Liver (tissue), 9 donors: Measurements from ENCODE around the gene DENND6A. TPM values are rescaled to one million over a fixed set of nuclear protein-coding genes. Genes with fewer than 3 reads are reported as not detected.

Experiments used
- DNase-seq: peaks from one replicate; pipeline ENCODE4 v3.0.0-alpha.2; 2017; ENCODE audit warnings: low spot score
- H3K27ac ChIP-seq, 2 donors: one replicate each; pipeline ENCODE4 v1.7.0; 2013; ENCODE audit warnings: inconsistent platforms in 2 of 2, low read length in 2 of 2, control low read depth in 1 of 2, low read depth in 1 of 2, mild to moderate bottlenecking in 1 of 2
- H3K27me3 ChIP-seq, 4 donors: one replicate each; pipeline versions ENCODE4 v1.6.1 to v1.7.0; 2013; ENCODE audit warnings: low read length in 3 of 4, inconsistent platforms in 1 of 4, mild to moderate bottlenecking in 1 of 4, moderate library complexity in 1 of 4; ENCODE audit not compliant: control insufficient read depth in 4 of 4, insufficient read depth in 4 of 4
- H3K36me3 ChIP-seq, 4 donors: one replicate each; pipeline versions ENCODE4 v1.6.1 to v1.7.0; 2013; ENCODE audit warnings: low read length in 3 of 4, mild to moderate bottlenecking in 3 of 4, low read depth in 1 of 4, moderate library complexity in 1 of 4; ENCODE audit not compliant: control insufficient read depth in 4 of 4, insufficient read depth in 3 of 4
- H3K4me1 ChIP-seq, 4 donors: one replicate each; pipeline versions ENCODE4 v1.6.1 to v1.7.0; 2013; ENCODE audit warnings: low read length in 3 of 4, mild to moderate bottlenecking in 3 of 4, moderate library complexity in 1 of 4; ENCODE audit not compliant: control insufficient read depth in 4 of 4, insufficient read depth in 4 of 4
- H3K4me3 ChIP-seq, 3 donors: one replicate each; pipeline versions ENCODE4 v1.6.1 to v1.7.0; 2013; ENCODE audit warnings: low read length in 3 of 3, control low read depth in 1 of 3, low read depth in 1 of 3, mild to moderate bottlenecking in 1 of 3
- H3K9ac ChIP-seq, 2 donors: one replicate each; pipeline ENCODE4 v1.7.0; 2013; ENCODE audit warnings: low read length in 2 of 2, mild to moderate bottlenecking in 2 of 2, moderate library complexity in 2 of 2, control low read depth in 1 of 2, low read depth in 1 of 2
- H3K9me3 ChIP-seq, 4 donors: one replicate each; pipeline versions ENCODE4 v1.6.1 to v1.7.0; 2013; ENCODE audit warnings: low read length in 3 of 4; ENCODE audit not compliant: control insufficient read depth in 4 of 4
- EGR1 ChIP-seq, 2 donors: IDR thresholded peaks; 2 replicates each; pipeline ENCODE4 v1.6.1; 2016 to 2018; ENCODE audit warnings: antibody characterized with exemption in 2 of 2, low read depth in 2 of 2
- FOXA1 ChIP-seq: IDR thresholded peaks from 2 replicates; pipeline ENCODE4 v1.6.1; 2016; ENCODE audit warnings: antibody characterized with exemption
- GABPA ChIP-seq, 2 donors: IDR thresholded peaks in 1 of 2; conservative IDR thresholded peaks in 1 of 2; 2 replicates each; pipeline ENCODE4 v1.6.1; 2016; ENCODE audit warnings: antibody characterized with exemption in 2 of 2, mild to moderate bottlenecking in 1 of 2, moderate library complexity in 1 of 2
- HNF4A ChIP-seq, 2 donors: conservative IDR thresholded peaks; 2 replicates each; pipeline ENCODE4 v1.6.1; 2016; ENCODE audit warnings: antibody characterized with exemption in 2 of 2, mild to moderate bottlenecking in 2 of 2
- HNF4G ChIP-seq: IDR thresholded peaks from 2 replicates; pipeline ENCODE4 v1.6.1; 2016; ENCODE audit warnings: antibody characterized with exemption
- JUND ChIP-seq, 2 donors: IDR thresholded peaks; 2 replicates each; pipeline ENCODE4 v1.6.1; 2016; ENCODE audit warnings: antibody characterized with exemption in 2 of 2
- NR2F2 ChIP-seq: IDR thresholded peaks from 2 replicates; pipeline ENCODE4 v1.6.1; 2016; ENCODE audit warnings: antibody characterized with exemption
- RAD21 ChIP-seq, 2 donors: IDR thresholded peaks; 2 replicates each; pipeline ENCODE4 v1.6.1; 2016; ENCODE audit warnings: antibody characterized with exemption in 2 of 2, mild to moderate bottlenecking in 2 of 2
- RXRA ChIP-seq, 2 donors: IDR thresholded peaks; 2 replicates each; pipeline ENCODE4 v1.6.1; 2017 to 2018; ENCODE audit warnings: antibody characterized with exemption in 2 of 2, mild to moderate bottlenecking in 1 of 2
- SP1 ChIP-seq: IDR thresholded peaks from 2 replicates; pipeline ENCODE4 v1.6.1; 2018; ENCODE audit warnings: antibody characterized with exemption, mild to moderate bottlenecking
- TAF1 ChIP-seq: conservative IDR thresholded peaks from 2 replicates; pipeline ENCODE4 v1.6.1; 2016; ENCODE audit warnings: antibody characterized with exemption, mild to moderate bottlenecking
- YY1 ChIP-seq: IDR thresholded peaks from 2 replicates; pipeline ENCODE4 v1.6.1; 2016; ENCODE audit warnings: antibody characterized with exemption, mild to moderate bottlenecking
- WGBS: extraction: QIAGEN DNeasy Blood & Tissue Kit; methylation state at CpG from one replicate; pipeline ENCODE4 v1.1.7; 2013; 5-methylcytosine and 5-hydroxymethylcytosine counted together
- polyA plus RNA-seq, 2 donors: library from polyadenylated mRNA; stranded (reverse) in 1 of 2; unstranded in 1 of 2; fragments of 200-250 nt in 1 of 2; fragments of >200 nt in 1 of 2; fragmentation: Nextera tagmentation in 1 of 2; extraction: Ambion mirVana in 1 of 2; gene quantifications; one replicate each; pipeline versions ENCODE4 v1.2.1 to v1.2.3, GENCODE V29; 2013 to 2015
- total RNA-seq, 2 donors: library from RNA; depleted of rRNA; stranded (reverse); fragments of >200 nt; gene quantifications; one replicate each; pipeline ENCODE4 v1.2.3, GENCODE V29; 2014
- TF ChIP-seq, protein P1 (sequence below): IDR thresholded peaks from 2 replicates; pipeline ENCODE4 v1.6.1; 2016; ENCODE audit warnings: antibody characterized with exemption
- TF ChIP-seq, protein P2 (sequence below): IDR thresholded peaks from 2 replicates; pipeline ENCODE4 v1.6.1; 2016; ENCODE audit warnings: antibody characterized with exemption
- TF ChIP-seq, protein P3 (sequence below): IDR thresholded peaks from 2 replicates; pipeline ENCODE4 v1.6.1; 2016; ENCODE audit warnings: antibody characterized with exemption
- TF ChIP-seq, protein P4 (sequence below): fragments of 150-350 bp; IDR thresholded peaks from 2 replicates; pipeline ENCODE4 v1.5.1; 2017; ENCODE audit warnings: improper control_type of control experiment, low read depth, low read length; ENCODE audit not compliant: missing input control
- TF ChIP-seq, protein P5 (sequence below): IDR thresholded peaks from 2 replicates; pipeline ENCODE4 v1.6.1; 2016; ENCODE audit warnings: antibody characterized with exemption, mild to moderate bottlenecking
- donor health status: healthy.
- donor health status: healthy.
- donor health status: healthy.
- donor health status: healthy.
- donor health status: healthy.

Gene DENND6A, protein sequence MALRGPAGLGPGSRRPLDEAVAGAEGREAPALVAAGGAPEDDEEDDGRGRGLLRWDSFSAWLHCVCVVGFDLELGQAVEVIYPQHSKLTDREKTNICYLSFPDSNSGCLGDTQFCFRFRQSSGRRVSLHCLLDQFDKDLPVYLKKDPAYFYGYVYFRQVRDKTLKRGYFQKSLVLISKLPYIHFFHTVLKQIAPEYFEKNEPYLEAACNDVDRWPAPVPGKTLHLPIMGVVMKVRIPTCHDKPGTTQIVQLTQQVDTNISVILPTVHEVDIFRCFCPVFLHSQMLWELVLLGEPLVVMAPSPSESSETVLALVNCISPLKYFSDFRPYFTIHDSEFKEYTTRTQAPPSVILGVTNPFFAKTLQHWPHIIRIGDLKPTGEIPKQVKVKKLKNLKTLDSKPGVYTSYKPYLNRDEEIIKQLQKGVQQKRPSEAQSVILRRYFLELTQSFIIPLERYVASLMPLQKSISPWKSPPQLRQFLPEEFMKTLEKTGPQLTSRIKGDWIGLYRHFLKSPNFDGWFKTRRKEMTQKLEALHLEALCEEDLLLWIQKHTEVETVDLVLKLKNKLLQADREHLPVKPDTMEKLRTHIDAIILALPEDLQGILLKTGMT
- total RNA-seq, result 10 to 100 TPM; 11.6 to 12.2 TPM
- 1 to 10 TPM; 3.1 to 4.5 TPM for polyA plus RNA-seq

DNA sequence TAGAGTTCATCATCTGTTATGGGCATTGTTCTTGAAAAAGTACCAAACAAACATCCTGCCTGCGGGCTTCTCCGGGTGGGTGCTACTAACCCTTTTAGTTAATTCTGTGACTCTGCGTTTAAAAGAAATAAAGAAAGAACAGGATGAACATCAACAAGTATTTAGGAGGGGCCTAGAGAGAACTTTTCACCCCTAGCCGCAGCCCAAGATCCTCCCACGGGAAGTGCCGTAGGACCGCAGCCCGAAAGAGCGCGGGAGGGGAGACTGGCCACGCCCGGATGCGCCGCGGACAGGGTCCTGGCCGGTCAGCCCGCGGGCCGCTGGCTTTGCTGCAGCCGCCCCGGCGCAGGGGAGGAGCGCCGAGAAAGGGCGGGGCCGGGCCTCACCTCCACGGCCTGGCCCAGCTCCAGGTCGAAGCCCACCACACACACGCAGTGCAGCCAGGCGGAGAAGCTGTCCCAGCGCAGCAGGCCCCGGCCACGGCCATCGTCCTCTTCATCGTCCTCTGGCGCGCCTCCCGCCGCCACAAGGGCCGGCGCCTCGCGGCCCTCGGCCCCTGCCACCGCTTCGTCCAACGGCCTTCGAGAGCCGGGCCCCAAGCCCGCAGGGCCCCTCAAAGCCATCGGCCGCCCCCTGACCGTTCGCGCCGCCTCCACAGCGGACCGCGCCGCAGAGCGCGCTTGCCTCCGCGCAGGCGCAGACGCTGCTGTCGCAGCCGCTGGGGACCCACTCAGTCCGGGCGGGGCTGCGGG lies at the start of gene DENND6A:
DENND6A (minus strand) TSS at position 682 of the 752 bp plus-strand sequence; CDS start at position 623, 59 bp downstream.
- WGBS, result under 1% methylated on average over 71 of the region's 71 CpGs
- peak; percentile 94 for DNase-seq
- no peaks in the 10 kb centered on the region for H3K36me3 ChIP-seq
- peaks cover 0 to 11% (median 4%) of the 10 kb centered on the region in 4 donors for H3K4me1 ChIP-seq
- H3K4me3 ChIP-seq, result peak within 1 kb of the TSS; percentile 62 to 91 (median 71)
- H3K9me3 ChIP-seq, result no peaks in the 10 kb centered on the region
- peak within 1 kb of the TSS; percentile 73 to 85 for H3K9ac ChIP-seq
- TF ChIP-seq, protein P1, sequence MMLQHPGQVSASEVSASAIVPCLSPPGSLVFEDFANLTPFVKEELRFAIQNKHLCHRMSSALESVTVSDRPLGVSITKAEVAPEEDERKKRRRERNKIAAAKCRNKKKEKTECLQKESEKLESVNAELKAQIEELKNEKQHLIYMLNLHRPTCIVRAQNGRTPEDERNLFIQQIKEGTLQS, result no peak
- TF ChIP-seq RXRA (IDR thresholded peaks at IDR 0.05) (peak; percentile 64 to 70), SP1 (peak; percentile 66), HNF4A (conservative IDR thresholded peaks at IDR 0.05) (peak in 1 of 2 donors; percentile 13), GABPA (IDR thresholded peaks at IDR 0.05 in 1 of 2, conservative IDR thresholded peaks at IDR 0.05 in 1 of 2) (peak in 1 of 2 donors; percentile 29), EGR1 (IDR thresholded peaks at IDR 0.05; ENCODE audit: low read depth in 2 of 2) (no peak), NR2F2 (peak; percentile 46)
- TF ChIP-seq, protein P2, sequence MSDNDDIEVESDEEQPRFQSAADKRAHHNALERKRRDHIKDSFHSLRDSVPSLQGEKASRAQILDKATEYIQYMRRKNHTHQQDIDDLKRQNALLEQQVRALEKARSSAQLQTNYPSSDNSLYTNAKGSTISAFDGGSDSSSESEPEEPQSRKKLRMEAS, result no peak
- TF ChIP-seq, protein P3, sequence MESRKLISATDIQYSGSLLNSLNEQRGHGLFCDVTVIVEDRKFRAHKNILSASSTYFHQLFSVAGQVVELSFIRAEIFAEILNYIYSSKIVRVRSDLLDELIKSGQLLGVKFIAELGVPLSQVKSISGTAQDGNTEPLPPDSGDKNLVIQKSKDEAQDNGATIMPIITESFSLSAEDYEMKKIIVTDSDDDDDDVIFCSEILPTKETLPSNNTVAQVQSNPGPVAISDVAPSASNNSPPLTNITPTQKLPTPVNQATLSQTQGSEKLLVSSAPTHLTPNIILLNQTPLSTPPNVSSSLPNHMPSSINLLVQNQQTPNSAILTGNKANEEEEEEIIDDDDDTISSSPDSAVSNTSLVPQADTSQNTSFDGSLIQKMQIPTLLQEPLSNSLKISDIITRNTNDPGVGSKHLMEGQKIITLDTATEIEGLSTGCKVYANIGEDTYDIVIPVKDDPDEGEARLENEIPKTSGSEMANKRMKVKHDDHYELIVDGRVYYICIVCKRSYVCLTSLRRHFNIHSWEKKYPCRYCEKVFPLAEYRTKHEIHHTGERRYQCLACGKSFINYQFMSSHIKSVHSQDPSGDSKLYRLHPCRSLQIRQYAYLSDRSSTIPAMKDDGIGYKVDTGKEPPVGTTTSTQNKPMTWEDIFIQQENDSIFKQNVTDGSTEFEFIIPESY, result peak; percentile 62
- peak within 1 kb of the TSS; percentile 96 to 97 for H3K27ac ChIP-seq
- H3K27me3 ChIP-seq, result no peaks in the 10 kb centered on the region

DNA sequence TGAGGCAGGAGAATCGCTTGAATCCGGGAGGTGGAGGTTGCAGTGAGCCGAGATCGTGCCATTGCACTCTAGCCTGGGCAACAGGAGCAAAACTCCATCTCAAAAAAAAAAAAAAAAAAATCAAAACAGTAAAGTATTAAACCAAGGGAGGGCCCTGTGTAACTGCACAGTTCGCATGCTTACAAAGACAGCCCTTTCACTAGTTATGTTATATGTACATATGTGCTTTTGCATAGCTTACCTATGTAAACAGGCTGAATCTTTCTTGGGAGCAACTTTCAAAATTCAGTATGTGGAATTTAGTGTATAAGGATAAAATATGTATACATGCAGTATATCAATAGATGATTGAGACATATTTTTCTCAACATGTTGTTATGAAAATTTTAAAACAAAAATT lies 47.1 kb upstream of the DENND6A start:
- Histone ChIP-seq H3K27me3 (no peaks in the 10 kb centered on the region), H3K4me1 (peaks cover 3 to 8% (median 5%) of the 10 kb centered on the region in 4 donors), H3K9ac (no peak overlapping the region), H3K9me3 (no peaks in the 10 kb centered on the region), H3K27ac (no peak overlapping the region), H3K36me3 (no peaks in the 10 kb centered on the region), H3K4me3 (no peak overlapping the region)
- TF ChIP-seq SP1 (no peak), RAD21 (IDR thresholded peaks at IDR 0.05) (no peak), HNF4G (no peak), EGR1 (IDR thresholded peaks at IDR 0.05; ENCODE audit: low read depth in 2 of 2) (no peak), GABPA (IDR thresholded peaks at IDR 0.05 in 1 of 2, conservative IDR thresholded peaks at IDR 0.05 in 1 of 2) (no peak), JUND (IDR thresholded peaks at IDR 0.05) (no peak), RXRA (IDR thresholded peaks at IDR 0.05) (no peak), NR2F2 (no peak), FOXA1 (no peak), TAF1 (no peak), HNF4A (conservative IDR thresholded peaks at IDR 0.05) (no peak), YY1 (no peak)
- TF ChIP-seq, protein P4, sequence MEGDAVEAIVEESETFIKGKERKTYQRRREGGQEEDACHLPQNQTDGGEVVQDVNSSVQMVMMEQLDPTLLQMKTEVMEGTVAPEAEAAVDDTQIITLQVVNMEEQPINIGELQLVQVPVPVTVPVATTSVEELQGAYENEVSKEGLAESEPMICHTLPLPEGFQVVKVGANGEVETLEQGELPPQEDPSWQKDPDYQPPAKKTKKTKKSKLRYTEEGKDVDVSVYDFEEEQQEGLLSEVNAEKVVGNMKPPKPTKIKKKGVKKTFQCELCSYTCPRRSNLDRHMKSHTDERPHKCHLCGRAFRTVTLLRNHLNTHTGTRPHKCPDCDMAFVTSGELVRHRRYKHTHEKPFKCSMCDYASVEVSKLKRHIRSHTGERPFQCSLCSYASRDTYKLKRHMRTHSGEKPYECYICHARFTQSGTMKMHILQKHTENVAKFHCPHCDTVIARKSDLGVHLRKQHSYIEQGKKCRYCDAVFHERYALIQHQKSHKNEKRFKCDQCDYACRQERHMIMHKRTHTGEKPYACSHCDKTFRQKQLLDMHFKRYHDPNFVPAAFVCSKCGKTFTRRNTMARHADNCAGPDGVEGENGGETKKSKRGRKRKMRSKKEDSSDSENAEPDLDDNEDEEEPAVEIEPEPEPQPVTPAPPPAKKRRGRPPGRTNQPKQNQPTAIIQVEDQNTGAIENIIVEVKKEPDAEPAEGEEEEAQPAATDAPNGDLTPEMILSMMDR, result no peak
- TF ChIP-seq, protein P2, result no peak
- TF ChIP-seq, protein P5, sequence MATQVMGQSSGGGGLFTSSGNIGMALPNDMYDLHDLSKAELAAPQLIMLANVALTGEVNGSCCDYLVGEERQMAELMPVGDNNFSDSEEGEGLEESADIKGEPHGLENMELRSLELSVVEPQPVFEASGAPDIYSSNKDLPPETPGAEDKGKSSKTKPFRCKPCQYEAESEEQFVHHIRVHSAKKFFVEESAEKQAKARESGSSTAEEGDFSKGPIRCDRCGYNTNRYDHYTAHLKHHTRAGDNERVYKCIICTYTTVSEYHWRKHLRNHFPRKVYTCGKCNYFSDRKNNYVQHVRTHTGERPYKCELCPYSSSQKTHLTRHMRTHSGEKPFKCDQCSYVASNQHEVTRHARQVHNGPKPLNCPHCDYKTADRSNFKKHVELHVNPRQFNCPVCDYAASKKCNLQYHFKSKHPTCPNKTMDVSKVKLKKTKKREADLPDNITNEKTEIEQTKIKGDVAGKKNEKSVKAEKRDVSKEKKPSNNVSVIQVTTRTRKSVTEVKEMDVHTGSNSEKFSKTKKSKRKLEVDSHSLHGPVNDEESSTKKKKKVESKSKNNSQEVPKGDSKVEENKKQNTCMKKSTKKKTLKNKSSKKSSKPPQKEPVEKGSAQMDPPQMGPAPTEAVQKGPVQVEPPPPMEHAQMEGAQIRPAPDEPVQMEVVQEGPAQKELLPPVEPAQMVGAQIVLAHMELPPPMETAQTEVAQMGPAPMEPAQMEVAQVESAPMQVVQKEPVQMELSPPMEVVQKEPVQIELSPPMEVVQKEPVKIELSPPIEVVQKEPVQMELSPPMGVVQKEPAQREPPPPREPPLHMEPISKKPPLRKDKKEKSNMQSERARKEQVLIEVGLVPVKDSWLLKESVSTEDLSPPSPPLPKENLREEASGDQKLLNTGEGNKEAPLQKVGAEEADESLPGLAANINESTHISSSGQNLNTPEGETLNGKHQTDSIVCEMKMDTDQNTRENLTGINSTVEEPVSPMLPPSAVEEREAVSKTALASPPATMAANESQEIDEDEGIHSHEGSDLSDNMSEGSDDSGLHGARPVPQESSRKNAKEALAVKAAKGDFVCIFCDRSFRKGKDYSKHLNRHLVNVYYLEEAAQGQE, result no peak
- WGBS, result 97% methylated on average over 5 of the region's 5 CpGs
- no peak for DNase-seq
